ENCODE data around the gene PGAM2. TPM values are rescaled to one million over a fixed set of nuclear protein-coding genes. Genes with fewer than 3 reads are reported as not detected.
A peak's percentile ranks its signal among the peaks of the same experiment; 100 is the strongest.

Gene PGAM2
- total RNA-seq, 1 donor from 2014 or later, result 1.1 TPM

DNA sequence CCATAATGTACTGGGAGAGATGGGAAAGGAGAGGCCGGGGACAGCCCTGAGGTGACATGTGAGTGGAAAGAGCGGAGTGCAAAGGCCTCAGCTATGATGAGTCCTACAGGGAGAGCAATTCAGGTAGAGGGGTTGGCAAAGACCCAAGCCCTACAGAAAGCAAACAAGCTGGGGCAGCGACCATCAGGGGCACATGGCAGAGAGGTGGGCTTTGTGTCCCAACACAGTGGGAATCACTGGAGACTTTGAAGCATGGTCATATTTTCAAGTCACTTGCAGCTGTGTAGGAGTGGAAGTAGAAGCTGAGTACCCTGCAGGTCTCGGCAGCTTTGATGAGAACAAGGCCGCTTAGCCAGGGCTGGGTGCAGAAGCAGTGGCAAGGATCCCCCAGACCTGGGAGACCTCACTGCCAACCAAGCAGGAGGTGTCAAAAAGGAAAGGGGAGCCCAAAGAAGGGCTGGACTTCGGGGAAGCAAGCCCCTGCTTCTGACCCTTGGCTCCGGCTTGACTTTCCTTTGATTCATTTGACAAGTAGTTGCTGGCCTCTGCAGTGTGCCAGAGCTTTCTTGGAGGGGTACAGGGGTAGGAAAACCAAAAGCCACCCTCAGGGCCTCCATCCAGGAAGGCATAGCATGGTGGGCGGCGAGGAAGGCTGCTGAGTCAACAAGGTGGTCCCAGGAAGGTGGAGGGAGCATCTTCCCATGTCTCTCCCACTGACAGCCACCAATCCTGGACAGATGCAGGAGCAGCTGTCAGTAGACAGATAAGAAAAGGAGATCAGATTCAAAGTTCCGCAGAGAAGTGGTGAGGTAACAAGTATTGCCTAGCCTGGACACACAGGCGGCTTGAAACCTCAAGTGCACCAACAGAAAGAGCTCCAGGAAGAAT is 1.9 kb upstream of the PGAM2 start:
- TF ChIP-seq, protein P1, sequence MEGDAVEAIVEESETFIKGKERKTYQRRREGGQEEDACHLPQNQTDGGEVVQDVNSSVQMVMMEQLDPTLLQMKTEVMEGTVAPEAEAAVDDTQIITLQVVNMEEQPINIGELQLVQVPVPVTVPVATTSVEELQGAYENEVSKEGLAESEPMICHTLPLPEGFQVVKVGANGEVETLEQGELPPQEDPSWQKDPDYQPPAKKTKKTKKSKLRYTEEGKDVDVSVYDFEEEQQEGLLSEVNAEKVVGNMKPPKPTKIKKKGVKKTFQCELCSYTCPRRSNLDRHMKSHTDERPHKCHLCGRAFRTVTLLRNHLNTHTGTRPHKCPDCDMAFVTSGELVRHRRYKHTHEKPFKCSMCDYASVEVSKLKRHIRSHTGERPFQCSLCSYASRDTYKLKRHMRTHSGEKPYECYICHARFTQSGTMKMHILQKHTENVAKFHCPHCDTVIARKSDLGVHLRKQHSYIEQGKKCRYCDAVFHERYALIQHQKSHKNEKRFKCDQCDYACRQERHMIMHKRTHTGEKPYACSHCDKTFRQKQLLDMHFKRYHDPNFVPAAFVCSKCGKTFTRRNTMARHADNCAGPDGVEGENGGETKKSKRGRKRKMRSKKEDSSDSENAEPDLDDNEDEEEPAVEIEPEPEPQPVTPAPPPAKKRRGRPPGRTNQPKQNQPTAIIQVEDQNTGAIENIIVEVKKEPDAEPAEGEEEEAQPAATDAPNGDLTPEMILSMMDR (IDR thresholded peaks at IDR 0.05), result no peak
- Histone ChIP-seq H3K4me3 (no peak overlapping the region), H3K9me3 (no peaks in the 10 kb centered on the region), H3K36me3 (no peaks in the 10 kb centered on the region), H3K4me1 (peaks cover 10% of the 10 kb centered on the region), H3K27me3 (no peaks in the 10 kb centered on the region), H3K27ac (no peak overlapping the region)
- ATAC-seq (no peak), DNase-seq (peak; percentile 40)
- intact Hi-C loops (cut with DNase I), result no loop called here

DNA sequence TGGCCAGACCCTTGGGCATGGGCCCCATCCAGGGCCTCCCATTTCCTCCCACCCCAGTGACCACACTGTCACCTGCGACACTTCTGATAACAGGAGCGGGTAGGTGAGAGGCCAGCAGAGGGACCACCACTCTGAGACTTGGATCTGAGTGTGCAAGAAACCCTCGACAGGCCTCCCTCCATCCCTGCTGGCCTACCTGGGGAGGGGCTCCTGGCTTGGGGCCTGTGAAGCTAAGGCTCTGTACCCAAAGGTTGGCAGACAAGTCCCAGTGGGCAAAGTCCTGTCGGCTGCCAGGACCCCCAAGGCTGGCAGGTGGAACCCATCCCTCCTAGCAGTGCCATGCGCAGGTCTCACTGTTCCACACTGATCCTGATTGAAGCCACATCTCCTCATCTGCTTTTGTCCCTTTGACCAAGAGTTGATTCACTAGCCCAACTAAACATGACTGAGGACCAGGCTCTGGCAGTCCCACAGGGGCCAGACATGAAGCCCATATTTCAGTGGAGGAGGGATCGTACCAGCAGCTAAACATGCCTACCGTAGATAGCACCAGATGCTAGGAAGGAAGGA is 1.2 kb upstream of the PGAM2 start:
- intact Hi-C loops (cut with DNase I), result no loop called here
- H3K36me3 ChIP-seq, result peaks cover 7% of the 10 kb centered on the region
- no peaks in the 10 kb centered on the region for H3K9me3 ChIP-seq
- no peak overlapping the region for H3K27ac ChIP-seq
- peaks cover 10% of the 10 kb centered on the region for H3K4me1 ChIP-seq
- ATAC-seq, result no peak
- no peaks in the 10 kb centered on the region for H3K27me3 ChIP-seq
- peak; percentile 58 for DNase-seq
- H3K4me3 ChIP-seq, result no peak overlapping the region
- TF ChIP-seq, protein P1 (IDR thresholded peaks at IDR 0.05), result no peak

DNA sequence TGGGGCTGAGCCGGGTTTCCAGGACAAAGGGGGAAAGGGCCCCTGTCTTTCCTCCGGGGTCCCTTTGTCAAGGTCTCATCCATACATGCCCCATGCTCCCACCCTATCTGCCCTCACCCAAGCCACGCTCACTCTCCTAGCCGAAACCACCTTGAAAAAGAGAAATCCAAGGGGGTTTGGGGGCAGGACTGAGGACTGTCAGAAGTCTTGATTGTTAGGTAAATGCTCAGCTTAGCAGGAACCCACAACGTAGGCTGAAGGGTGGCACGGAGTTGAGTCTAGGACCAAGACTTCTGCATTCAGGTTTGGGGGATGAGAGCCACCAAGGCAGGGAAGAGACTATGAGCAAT is 719 bp upstream of the PGAM2 start:
- DNase-seq (peak; percentile 46), ATAC-seq (no peak)
- intact Hi-C loops (cut with DNase I), result no loop called here
- Histone ChIP-seq H3K4me3 (no peak overlapping the region), H3K27ac (no peak overlapping the region), H3K27me3 (no peaks in the 10 kb centered on the region), H3K36me3 (peaks cover 12% of the 10 kb centered on the region), H3K4me1 (peaks cover 10% of the 10 kb centered on the region), H3K9me3 (no peaks in the 10 kb centered on the region)
- TF ChIP-seq, protein P1 (IDR thresholded peaks at IDR 0.05), result no peak

DNA sequence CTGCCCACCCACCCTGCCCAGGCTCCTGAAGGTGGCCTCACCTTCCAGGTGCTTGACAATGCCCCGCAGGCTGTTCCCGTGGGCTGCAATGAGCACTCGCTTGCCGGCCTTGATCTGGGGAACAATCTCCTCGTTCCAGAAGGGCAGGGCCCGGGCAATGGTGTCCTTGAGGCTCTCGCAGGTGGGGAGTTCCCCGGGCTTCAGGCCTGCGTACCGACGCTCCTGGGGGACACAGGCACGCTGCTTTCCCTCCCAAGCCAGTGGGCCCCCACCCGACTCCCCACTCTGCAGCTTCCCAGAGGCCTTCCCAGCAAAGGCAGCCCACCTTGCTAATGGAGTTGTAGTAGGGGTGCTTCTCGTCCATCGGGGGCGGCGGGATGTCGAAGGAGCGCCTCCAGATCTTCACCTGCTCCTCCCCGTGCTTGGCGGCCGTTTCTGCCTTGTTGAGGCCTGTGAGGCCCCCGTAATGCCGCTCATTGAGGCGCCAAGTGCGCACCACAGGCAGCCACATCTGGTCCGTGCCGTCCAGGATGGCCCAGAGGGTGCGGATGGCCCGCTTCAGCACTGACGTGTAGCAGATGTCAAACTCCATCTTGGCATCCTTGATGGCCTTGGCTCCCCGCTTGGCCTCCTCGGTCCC is 456 bp downstream of the PGAM2 start:
- peak; percentile 5 for ATAC-seq
- H3K4me1 ChIP-seq, result peaks cover 10% of the 10 kb centered on the region
- no peak overlapping the region for H3K4me3 ChIP-seq
- H3K36me3 ChIP-seq, result peaks cover 24% of the 10 kb centered on the region
- H3K27ac ChIP-seq, result no peak overlapping the region
- DNase-seq, result peak; percentile 65
- TF ChIP-seq, protein P1 (IDR thresholded peaks at IDR 0.05), result no peak
- intact Hi-C loops (cut with DNase I), result no loop called here
- H3K27me3 ChIP-seq, result no peaks in the 10 kb centered on the region
- H3K9me3 ChIP-seq, result no peaks in the 10 kb centered on the region

DNA sequence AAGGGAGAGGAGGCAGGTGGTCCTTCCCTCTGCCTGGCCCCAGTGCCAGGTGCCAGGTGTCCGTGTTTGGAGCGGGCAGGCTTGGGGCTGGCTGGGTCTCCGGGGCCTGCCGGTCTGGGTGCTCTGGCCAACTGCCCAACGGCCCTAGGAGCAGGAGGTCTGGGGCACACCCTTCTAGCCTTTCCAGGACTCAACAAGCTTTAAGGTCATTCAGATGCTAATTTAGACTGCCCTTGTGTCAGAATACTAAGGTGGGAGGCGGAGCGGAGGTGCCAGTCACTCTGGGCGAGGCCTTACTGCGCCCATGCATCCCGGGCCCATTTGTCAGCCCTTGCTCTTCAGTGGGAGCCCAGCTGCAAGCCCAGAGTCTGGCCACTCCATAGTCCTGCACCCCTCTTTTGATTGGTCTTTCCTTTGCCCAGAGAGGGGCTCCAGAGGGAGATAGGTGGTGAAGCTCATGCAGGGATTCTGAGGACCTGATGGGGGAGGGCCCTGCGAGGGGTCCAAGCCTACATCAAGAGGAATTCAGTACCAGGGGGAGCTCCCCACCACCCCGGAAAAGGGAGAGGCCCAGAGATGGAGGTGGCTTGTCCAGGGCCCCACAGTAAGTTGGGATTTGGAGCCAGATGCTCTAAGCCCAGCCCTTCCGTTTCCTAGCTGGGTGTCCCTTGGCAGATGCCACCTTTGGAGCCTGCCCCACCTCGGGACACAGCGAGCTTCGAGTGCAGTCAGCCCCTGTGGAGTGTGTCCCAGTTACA is 1.3 kb downstream of the PGAM2 start:
- ATAC-seq (no peak), DNase-seq (peak; percentile 59)

More for the DNA sequence above, 1.3 kb downstream of the PGAM2 start:
- Histone ChIP-seq H3K27ac (no peak overlapping the region), H3K27me3 (no peaks in the 10 kb centered on the region), H3K4me1 (peaks cover 10% of the 10 kb centered on the region), H3K9me3 (no peaks in the 10 kb centered on the region), H3K36me3 (peaks cover 32% of the 10 kb centered on the region), H3K4me3 (no peak overlapping the region)
- TF ChIP-seq, protein P1 (IDR thresholded peaks at IDR 0.05), result no peak
- intact Hi-C loops (cut with DNase I), result no loop called here

Data from upper lobe of right lung (tissue), 1 donor.